Epithelial cell of esophagus (primary cell): ENCODE data around the gene CDC16.

Experiments
- DNase-seq: peaks from one replicate; pipeline ENCODE4 v3.0.0; 2010; ENCODE audit warnings: low read depth
- H3K4me3 ChIP-seq: 2 replicates; pipeline ENCODE4 v1.5.1; 2011; ENCODE audit warnings: mild to moderate bottlenecking, low read length, control low read depth
- TF ChIP-seq, protein P1 (sequence below): IDR thresholded peaks from 2 replicates; pipeline ENCODE4 v1.5.1; 2011; ENCODE audit warnings: low read depth, mild to moderate bottlenecking, low read length, control low read depth, inconsistent platforms; ENCODE audit not compliant: insufficient read depth; ENCODE audit errors: missing control alignments

Gene CDC16

DNA sequence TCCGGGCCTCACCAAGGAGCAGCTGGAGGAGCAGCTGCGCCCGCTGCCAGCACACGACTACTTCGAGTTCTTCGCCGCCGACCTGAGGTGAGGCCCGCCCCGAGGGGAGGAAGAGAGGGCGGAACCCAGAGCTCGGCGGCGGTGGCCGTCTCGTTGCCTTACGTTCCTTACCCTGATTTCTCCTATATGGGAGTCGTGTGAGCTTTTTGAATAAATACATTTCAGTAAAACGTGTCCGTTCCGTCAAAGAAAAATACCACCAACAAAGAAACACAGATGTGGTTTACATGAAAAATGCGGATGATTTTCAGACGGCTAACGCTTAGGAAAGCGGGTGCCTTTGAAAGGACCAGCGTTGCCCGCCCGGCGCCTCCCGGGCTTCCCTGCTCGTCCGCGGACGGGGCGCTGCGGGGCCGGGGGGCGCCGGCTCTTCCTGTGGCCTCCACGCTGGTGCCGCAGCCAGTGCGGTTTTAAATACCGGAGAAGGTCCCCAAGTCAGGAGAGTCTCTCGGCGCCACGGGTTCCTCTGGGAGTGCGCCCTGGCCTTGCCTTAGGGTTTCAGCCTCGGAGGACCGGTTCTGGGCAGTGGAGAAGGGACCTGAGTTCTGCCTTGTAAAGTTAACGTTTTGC, 47.5 kb downstream of the CDC16 start:
- TF ChIP-seq, protein P1, sequence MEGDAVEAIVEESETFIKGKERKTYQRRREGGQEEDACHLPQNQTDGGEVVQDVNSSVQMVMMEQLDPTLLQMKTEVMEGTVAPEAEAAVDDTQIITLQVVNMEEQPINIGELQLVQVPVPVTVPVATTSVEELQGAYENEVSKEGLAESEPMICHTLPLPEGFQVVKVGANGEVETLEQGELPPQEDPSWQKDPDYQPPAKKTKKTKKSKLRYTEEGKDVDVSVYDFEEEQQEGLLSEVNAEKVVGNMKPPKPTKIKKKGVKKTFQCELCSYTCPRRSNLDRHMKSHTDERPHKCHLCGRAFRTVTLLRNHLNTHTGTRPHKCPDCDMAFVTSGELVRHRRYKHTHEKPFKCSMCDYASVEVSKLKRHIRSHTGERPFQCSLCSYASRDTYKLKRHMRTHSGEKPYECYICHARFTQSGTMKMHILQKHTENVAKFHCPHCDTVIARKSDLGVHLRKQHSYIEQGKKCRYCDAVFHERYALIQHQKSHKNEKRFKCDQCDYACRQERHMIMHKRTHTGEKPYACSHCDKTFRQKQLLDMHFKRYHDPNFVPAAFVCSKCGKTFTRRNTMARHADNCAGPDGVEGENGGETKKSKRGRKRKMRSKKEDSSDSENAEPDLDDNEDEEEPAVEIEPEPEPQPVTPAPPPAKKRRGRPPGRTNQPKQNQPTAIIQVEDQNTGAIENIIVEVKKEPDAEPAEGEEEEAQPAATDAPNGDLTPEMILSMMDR: no peak
- peak; percentile 75 for DNase-seq
- H3K4me3 ChIP-seq: peak overlapping the region; percentile 73

DNA sequence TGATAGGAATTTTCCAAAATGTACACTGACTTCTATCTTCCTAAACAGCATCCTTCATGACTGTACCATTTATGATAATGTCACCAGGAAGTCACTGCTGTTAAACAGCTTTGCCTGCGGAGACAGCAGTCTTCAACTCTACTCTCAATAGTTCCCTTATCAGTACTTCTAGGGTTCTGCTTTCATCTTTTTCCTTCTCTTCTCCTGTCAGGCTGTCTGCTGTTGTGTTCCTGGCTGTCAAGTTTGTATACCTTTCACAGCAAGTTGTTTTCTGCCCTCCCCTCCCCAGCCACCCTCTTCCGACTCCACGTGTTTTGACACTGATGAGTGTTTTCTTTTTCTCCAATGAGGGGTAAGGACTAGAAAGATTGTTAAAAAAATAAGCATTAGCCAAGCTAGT, 48.9 kb downstream of the CDC16 start:
- DNase-seq: no peak
- TF ChIP-seq, protein P1: no peak
- H3K4me3 ChIP-seq: no peak overlapping the region

DNA sequence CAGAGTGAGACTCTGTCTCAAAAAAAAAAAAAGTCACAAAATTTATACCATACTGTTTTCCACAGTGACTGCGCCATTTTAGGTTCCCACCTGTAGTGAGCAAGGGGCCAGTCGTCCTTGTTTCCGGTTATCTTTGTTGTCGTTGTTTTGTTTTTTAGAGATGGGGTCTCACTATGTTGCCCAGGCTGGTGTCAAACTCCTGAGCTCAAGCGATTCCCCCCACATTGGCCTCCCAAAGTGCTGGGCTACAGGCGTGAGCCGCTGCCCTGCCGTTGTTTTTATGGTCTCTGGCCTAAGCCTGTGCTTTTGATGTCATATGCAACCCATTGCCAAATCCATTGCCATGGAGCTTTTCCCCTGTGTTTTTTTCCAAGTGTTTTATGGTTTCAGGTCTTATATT, 50.0 kb downstream of the CDC16 start:
- TF ChIP-seq, protein P1: no peak
- no peak for DNase-seq
- no peak overlapping the region for H3K4me3 ChIP-seq

DNA sequence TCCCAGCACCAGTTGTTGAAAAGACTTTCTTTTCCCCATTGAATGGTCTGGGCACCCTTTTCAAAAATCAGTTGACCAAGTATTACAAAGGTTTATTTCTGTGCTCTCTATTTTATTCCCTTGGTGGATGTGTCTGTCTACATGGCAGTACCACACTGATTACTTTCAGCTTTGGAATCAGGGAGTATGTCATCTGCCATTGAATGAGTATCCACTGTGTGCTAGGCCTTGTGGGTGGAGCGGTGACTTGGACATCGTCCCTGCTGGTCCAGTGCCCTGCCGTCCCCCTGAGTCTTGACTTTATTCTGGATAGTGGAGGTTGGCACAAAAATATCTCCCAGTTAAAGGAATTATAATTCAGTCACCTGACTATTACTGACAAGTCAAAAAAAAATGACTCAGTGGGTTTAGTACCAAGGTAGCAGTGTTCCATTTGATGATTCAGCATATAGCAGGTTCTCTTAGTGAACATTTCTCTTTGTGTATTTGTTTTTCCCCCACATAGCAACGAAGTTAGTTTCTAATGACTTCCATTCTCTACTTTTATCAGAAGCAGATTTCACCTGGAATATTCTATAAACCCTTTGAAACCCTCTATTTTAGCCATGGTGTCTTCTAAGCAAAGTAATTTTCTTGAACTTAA, 50.6 kb downstream of the CDC16 start:
- no peak overlapping the region for H3K4me3 ChIP-seq
- DNase-seq: peak; percentile 73
- TF ChIP-seq, protein P1: no peak

DNA sequence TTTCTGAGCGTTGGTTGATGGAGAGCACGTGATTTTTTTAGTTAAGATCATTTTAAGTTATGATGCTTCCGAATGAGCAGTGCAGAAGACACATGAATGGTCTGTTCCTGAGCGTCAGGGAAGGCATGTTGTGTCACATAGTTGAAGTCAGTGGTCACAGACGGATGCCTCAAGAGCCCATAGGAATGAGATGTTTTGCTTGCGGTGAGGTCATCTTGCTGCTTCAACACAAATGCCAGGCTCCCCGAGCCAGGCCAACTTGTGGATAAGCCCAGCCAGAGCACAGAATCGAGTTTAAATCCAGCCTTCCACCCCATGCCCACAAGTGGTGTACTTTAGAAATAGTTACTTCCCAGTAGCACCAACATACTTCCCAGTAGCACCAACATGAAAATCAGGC, 52.1 kb downstream of the CDC16 start:
- H3K4me3 ChIP-seq: no peak overlapping the region
- TF ChIP-seq, protein P1: no peak
- DNase-seq: no peak

DNA sequence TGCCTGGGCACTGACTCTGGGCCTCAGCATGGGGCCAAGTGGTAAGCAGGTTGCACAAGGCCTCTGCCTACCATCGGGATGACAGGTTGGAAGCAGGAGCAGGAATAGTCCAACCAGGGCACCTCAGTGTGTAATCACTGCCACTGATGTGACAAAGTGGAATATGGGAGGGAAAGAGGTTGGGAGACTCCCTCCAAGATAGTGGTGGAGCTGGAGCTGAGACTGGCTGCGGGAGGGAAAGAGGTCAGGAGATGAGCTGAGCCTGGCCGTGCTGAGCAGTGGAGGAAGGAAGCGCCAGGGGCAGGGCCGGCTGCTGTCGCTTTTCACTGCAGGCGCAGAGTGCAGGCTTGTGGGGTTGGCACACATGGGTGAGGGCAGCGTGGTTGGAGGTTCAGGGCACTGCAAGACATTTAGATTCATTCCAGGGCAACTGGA, 53.5 kb downstream of the CDC16 start:
- H3K4me3 ChIP-seq: no peak overlapping the region

More for the DNA sequence above, 53.5 kb downstream of the CDC16 start:
- TF ChIP-seq, protein P1: no peak
- DNase-seq: no peak
